SU-DHL-6 (cell line): ENCODE measurements around the gene SLC25A23.

Experiments
- CTCF ChIP-seq: fragments of 200-600 bp; sonication (generic); IDR thresholded peaks from one replicate; pipeline ENCODE4 v1.5.1; 2017; ENCODE audit warnings: antibody characterized with exemption, mild to moderate bottlenecking, low read length, moderate library complexity; ENCODE audit not compliant: insufficient read depth, poor library complexity, severe bottlenecking
- EZH2phosphoT487 ChIP-seq: fragments of 200-600 bp; sonication (generic), shearing (Covaris generic); conservative IDR thresholded peaks from 2 replicates; pipeline ENCODE4 v1.6.1; 2018; ENCODE audit warnings: mild to moderate bottlenecking, antibody characterized with exemption, low read length, moderate library complexity, mixed read lengths

GRCh38 chr19:6503407-6504201, 44.0 kb upstream of the SLC25A23 start:
- no peak for TF ChIP-seq CTCF
- TF ChIP-seq EZH2phosphoT487 = no peak
